Adrenal gland (tissue), 12 donors: ENCODE results near the gene BZW1. TPM values are rescaled to one million over a fixed set of nuclear protein-coding genes. Genes with fewer than 3 reads are reported as not detected.

Source experiments
- DNase-seq, 7 donors: peaks; one replicate each; pipeline ENCODE4 v3.0.0-alpha.2; 2019 to 2020
- H3K27ac ChIP-seq, 5 donors: fragments of 200-600 bp; sonication (generic) in 4 of 5; 1 replicate in 3 of 5; 2 replicates in 2 of 5; pipeline versions ENCODE4 v1.5.1 to v1.8.0; 2016 to 2020; ENCODE audit warnings: mild to moderate bottlenecking in 1 of 5
- H3K27me3 ChIP-seq: fragments of 200-600 bp; 2 replicates; pipeline ENCODE4 v1.8.0; 2021
- H3K36me3 ChIP-seq, 2 donors: fragments of 200-600 bp; replicated peaks in 1 of 2; 1 replicate in 1 of 2; 2 replicates in 1 of 2; pipeline versions ENCODE4 v1.5.1 to v1.8.0; 2018 to 2022
- H3K4me1 ChIP-seq, 2 donors: fragments of 200-600 bp; replicated peaks in 1 of 2; 1 replicate in 1 of 2; 2 replicates in 1 of 2; pipeline versions ENCODE4 v1.5.1 to v1.8.0; 2018 to 2021
- H3K4me3 ChIP-seq, 4 donors: fragments of 200-600 bp; sonication (generic) in 3 of 4; one replicate each; pipeline ENCODE4 v1.5.1; 2016 to 2018
- H3K9me3 ChIP-seq, 3 donors: fragments of 200-600 bp; sonication (generic) in 1 of 3; replicated peaks in 1 of 3; 1 replicate in 2 of 3; 2 replicates in 1 of 3; pipeline versions ENCODE4 v1.5.1 to v1.8.0; 2016 to 2021
- CTCF ChIP-seq, 6 experiments: fragments of 450-650 bp in 4 of 6; fragments of 200-600 bp in 2 of 6; sonication (generic) in 1 of 6; IDR thresholded peaks; 1 replicate in 5 of 6; 2 replicates in 1 of 6; pipeline versions ENCODE4 v1.5.1 to v1.8.0; 2016 to 2021; ENCODE audit warnings: antibody characterized with exemption in 6 of 6, mild to moderate bottlenecking in 2 of 6, moderate library complexity in 1 of 6
- POLR2A ChIP-seq, 2 donors: fragments of 450-650 bp; IDR thresholded peaks; one replicate each; pipeline ENCODE4 v1.6.1; 2017; ENCODE audit warnings: antibody characterized with exemption in 2 of 2, mild to moderate bottlenecking in 2 of 2, moderate library complexity in 1 of 2
- WGBS, 4 donors: extraction: QIAGEN DNeasy Blood & Tissue Kit in 2 of 4; methylation state at CpG; one replicate each; pipeline versions ENCODE4 v1.1.5 to v1.1.7; 2013 to 2017; 5-methylcytosine and 5-hydroxymethylcytosine counted together
- intact Hi-C, 2 donors: fragments of 100-400 bp; cut with DNase I; formaldehyde crosslinking; loops; one replicate each; pipeline versions ENCODE4 v1.14.1 to v1.15.0; 2022 to 2023
- polyA plus RNA-seq, 3 donors: library from polyadenylated mRNA; stranded (reverse); fragments of 200-250 nt in 2 of 3; fragments of 350-450 nt in 1 of 3; fragmentation: Illumina TruSeq in 1 of 3; extraction: RNeasy Lipid Tissue Mini Kit (QIAGEN cat#74804) in 1 of 3; gene quantifications; one replicate each; pipeline ENCODE4 v1.2.3, GENCODE V29; 2013 to 2014
- total RNA-seq, 9 donors: library from RNA; depleted of rRNA in 4 of 9; stranded (reverse); fragments of >200 nt in 4 of 9; fragments of 120-200 nt in 1 of 9; fragmentation: NEBNext Ultra II Directional in 1 of 9; extraction: Animal tissue kit (Norgen Biotek cat#: 25700) in 1 of 9; gene quantifications; one replicate each; pipeline versions ENCODE4 v1.1.0 to v1.2.4, GENCODE V29; 2013 to 2023
- donor health status: healthy with polysubstance abuse.
- donor health status: Bipolar disorder and iron deficiency.
- donor health status: DM: yes; HTN: yes; CAD: no.
- donor health status: DM: no; HTN: no; CAD: no.
- donor health status: DM: no; HTN: no; CAD: no.
- donor health status: DM: yes; HTN: yes; CAD: no.

The BZW1 gene
- total and polyA plus RNA-seq, 12 donors = 28.4 to 631 (median 193) TPM

GRCh38 chr2:200845194-200845593 lies 33.5 kb downstream of the BZW1 start:
- Histone ChIP-seq H3K4me3 (no peak overlapping the region), H3K27ac (no peak overlapping the region), H3K9me3 (no peaks in the 10 kb centered on the region), H3K4me1 (no peaks in the 10 kb centered on the region), H3K27me3 (no peaks in the 10 kb centered on the region), H3K36me3 (no peaks in the 10 kb centered on the region)
- WGBS, 4 donors = 87 to 100% (median 92%) methylated on average over 2 to 5 of the region's 5 CpGs
- intact Hi-C loops = no loop called here
- no peak for TF ChIP-seq CTCF (IDR thresholded peaks at IDR 0.05)
- TF ChIP-seq POLR2A (IDR thresholded peaks at IDR 0.05) = no peak
- DNase-seq = no peak

- Histone ChIP-seq H3K4me1 (no peaks in the 10 kb centered on the region), H3K27me3 (no peaks in the 10 kb centered on the region), H3K4me3 (no peak overlapping the region), H3K36me3 (peaks cover 0 to 2% of the 10 kb centered on the region in 2 donors), H3K27ac (no peak overlapping the region), H3K9me3 (no peaks in the 10 kb centered on the region)
- no peak for TF ChIP-seq POLR2A (IDR thresholded peaks at IDR 0.05)
- no peak for TF ChIP-seq CTCF (IDR thresholded peaks at IDR 0.05)
- 87 to 91% (median 90%) methylated on average over 10 of the region's 10 CpGs for WGBS, 4 donors
- intact Hi-C loops = no loop called here
- no peak for DNase-seq
Measured at GRCh38 chr2:200845669-200846325, 34.1 kb downstream of the BZW1 start.

- Histone ChIP-seq H3K4me1 (no peaks in the 10 kb centered on the region), H3K36me3 (peaks cover 0 to 17% of the 10 kb centered on the region in 2 donors), H3K4me3 (no peak overlapping the region), H3K27me3 (no peaks in the 10 kb centered on the region), H3K27ac (no peak overlapping the region), H3K9me3 (no peaks in the 10 kb centered on the region)
- intact Hi-C loops = no loop called here
- no peak for DNase-seq
- TF ChIP-seq CTCF (IDR thresholded peaks at IDR 0.05) (no peak), POLR2A (IDR thresholded peaks at IDR 0.05) (no peak)
Measured at GRCh38 chr2:200847269-200847668, 35.6 kb downstream of the BZW1 start.

- WGBS, 4 donors = 73 to 95% (median 87%) methylated on average over 4 of the region's 4 CpGs
- no peak overlapping the region for H3K27ac ChIP-seq
- DNase-seq = no peak
- peaks cover 0 to under 1% of the 10 kb centered on the region in 2 donors for H3K4me1 ChIP-seq
- no peak overlapping the region for H3K4me3 ChIP-seq
- no peaks in the 10 kb centered on the region for H3K9me3 ChIP-seq
- H3K36me3 ChIP-seq = peaks cover 0 to 24% of the 10 kb centered on the region in 2 donors
- intact Hi-C loops = no loop called here
- H3K27me3 ChIP-seq = no peaks in the 10 kb centered on the region
- TF ChIP-seq POLR2A (IDR thresholded peaks at IDR 0.05) (no peak), CTCF (IDR thresholded peaks at IDR 0.05) (no peak)
Measured at GRCh38 chr2:200847939-200848338, 36.2 kb downstream of the BZW1 start.
